ENCODE results near the gene PTPRU.

Gene PTPRU

GRCh38 chr1:29249170-29249691 lies 12.9 kb downstream of the PTPRU start:
- Histone ChIP-seq H3K9me3 (ENCODE audit: control insufficient read depth, low read length) (no peaks in the 10 kb centered on the region), H3K79me2 (no peaks in the 10 kb centered on the region), H2AFZ (no peak overlapping the region), H3K27ac (no peak overlapping the region), H3K9ac (no peak overlapping the region), H3K4me2 (ENCODE audit: low read length) (no peak overlapping the region), H3K36me3 (ENCODE audit: control insufficient read depth, insufficient read depth, low read length) (no peaks in the 10 kb centered on the region), H3K4me1 (no peaks in the 10 kb centered on the region), H3K4me3 (ENCODE audit: low read depth, low read length) (no peak overlapping the region), H3K27me3 (ENCODE audit: control insufficient read depth, insufficient read depth, low read length) (no peaks in the 10 kb centered on the region)
- TF ChIP-seq CTCF (IDR thresholded peaks at IDR 0.05) = no peak

DNA sequence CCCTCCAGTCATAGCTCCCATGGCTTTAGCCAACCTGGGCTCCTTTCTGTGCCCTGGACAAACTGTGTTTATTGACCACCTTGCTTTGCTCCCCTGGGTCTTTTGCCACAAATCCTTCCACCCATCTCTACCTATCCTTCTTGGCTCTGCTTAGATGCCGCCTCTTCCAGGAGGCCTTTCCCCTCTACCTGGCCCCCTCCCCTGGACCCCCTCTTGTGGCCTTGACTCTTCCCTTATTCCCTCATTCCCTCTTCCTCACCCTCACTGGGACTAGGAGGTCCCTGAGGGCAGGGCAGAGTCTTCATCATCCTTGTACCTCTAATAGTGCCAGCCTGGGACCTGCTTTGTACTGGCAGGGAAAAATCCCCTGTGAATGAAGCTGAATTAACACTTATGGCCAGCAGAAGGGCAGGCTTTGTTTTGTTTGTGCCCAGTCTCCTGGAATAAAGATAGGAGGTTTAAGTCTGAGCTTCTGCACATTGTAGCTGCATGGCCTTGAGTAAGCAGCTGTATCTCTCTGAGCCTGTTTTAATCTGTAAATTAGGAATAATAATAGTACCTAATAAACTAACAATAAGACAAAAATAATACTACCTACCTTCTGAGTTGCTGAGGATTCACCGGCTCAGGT lies 13.7 kb downstream of the PTPRU start:
- Histone ChIP-seq H2AFZ (no peak overlapping the region), H3K9ac (no peak overlapping the region), H3K9me3 (ENCODE audit: control insufficient read depth, low read length) (no peaks in the 10 kb centered on the region), H3K4me2 (ENCODE audit: low read length) (no peak overlapping the region), H3K4me1 (no peaks in the 10 kb centered on the region), H3K79me2 (no peaks in the 10 kb centered on the region), H3K4me3 (ENCODE audit: low read depth, low read length) (no peak overlapping the region), H3K27ac (no peak overlapping the region), H3K27me3 (ENCODE audit: control insufficient read depth, insufficient read depth, low read length) (no peaks in the 10 kb centered on the region), H3K36me3 (ENCODE audit: control insufficient read depth, insufficient read depth, low read length) (no peaks in the 10 kb centered on the region)
- no peak for TF ChIP-seq CTCF (IDR thresholded peaks at IDR 0.05)

GRCh38 chr1:29251164-29252124 lies 15.1 kb downstream of the PTPRU start:
- Histone ChIP-seq H3K9me3 (ENCODE audit: control insufficient read depth, low read length) (no peaks in the 10 kb centered on the region), H3K4me2 (ENCODE audit: low read length) (no peak overlapping the region), H3K4me1 (no peaks in the 10 kb centered on the region), H3K79me2 (no peaks in the 10 kb centered on the region), H3K4me3 (ENCODE audit: low read depth, low read length) (no peak overlapping the region), H3K9ac (no peak overlapping the region), H3K36me3 (ENCODE audit: control insufficient read depth, insufficient read depth, low read length) (no peaks in the 10 kb centered on the region), H2AFZ (no peak overlapping the region), H3K27me3 (ENCODE audit: control insufficient read depth, insufficient read depth, low read length) (no peaks in the 10 kb centered on the region), H3K27ac (no peak overlapping the region)
- TF ChIP-seq CTCF (IDR thresholded peaks at IDR 0.05) = no peak

DNA sequence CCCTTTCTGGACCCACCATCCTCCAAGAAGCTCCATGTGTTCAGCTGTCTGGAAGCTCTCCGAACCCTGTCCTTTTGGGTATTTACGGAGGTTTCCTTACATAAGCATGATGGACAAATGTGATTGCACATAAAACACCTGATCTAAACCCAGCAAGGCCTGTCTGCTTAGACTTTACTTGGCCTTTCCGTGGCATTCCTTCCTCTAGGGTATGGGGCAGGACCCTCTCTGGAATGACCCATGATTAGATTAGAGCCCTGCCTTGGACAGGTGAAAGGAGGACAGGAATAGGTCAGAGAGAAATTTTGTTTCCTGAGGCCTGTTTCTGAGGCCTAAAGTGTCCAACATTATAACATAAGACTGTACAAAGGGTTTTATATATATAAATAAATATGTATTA lies 16.9 kb downstream of the PTPRU start:
- no peaks in the 10 kb centered on the region for H3K4me1 ChIP-seq
- no peaks in the 10 kb centered on the region for H3K9me3 ChIP-seq (ENCODE audit: control insufficient read depth, low read length)
- H3K79me2 ChIP-seq = no peaks in the 10 kb centered on the region
- no peaks in the 10 kb centered on the region for H3K27me3 ChIP-seq (ENCODE audit: control insufficient read depth, insufficient read depth, low read length)
- no peak overlapping the region for H2AFZ ChIP-seq
- H3K4me3 ChIP-seq (ENCODE audit: low read depth, low read length) = no peak overlapping the region
- TF ChIP-seq CTCF (IDR thresholded peaks at IDR 0.05) = no peak
- H3K36me3 ChIP-seq (ENCODE audit: control insufficient read depth, insufficient read depth, low read length) = no peaks in the 10 kb centered on the region
- H3K4me2 ChIP-seq (ENCODE audit: low read length) = no peak overlapping the region
- no peak overlapping the region for H3K27ac ChIP-seq
- no peak overlapping the region for H3K9ac ChIP-seq

Data from parathyroid adenoma (tissue), 2 donors.